Measurements from ENCODE around the gene ARHGAP15.

ARHGAP15 gene

DNA sequence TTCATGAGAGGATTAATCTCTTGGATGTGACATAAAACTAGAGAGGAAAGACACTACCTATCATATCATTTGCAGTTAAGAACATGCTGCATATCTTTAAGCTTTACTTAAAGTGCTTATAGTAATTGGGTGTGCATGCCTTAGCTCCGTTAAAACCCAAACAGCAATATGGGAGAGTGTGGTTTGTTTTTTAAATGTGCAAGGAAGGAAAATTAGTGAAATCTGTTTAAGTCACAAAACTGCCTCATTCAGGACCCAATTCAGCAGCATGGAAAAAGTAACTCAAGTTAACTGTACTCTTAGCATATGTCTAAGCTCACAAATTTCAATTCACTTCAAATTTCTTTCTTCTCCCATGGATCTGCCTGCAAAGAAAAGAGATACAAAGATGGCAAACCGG lies 182.2 kb downstream of the ARHGAP15 start:
- Histone ChIP-seq H3K27ac (replicated peaks) (no peak overlapping the region), H3K27me3 (ENCODE audit: insufficient read depth, poor library complexity, severe bottlenecking) (no peaks in the 10 kb centered on the region), H3K4me3 (replicated peaks; ENCODE audit: insufficient read depth, low read length) (no peak overlapping the region)
- TF ChIP-seq SPI1 (IDR thresholded peaks at IDR 0.05; ENCODE audit: borderline replicate concordance, low read depth) (no peak), POLR2AphosphoS5 (IDR thresholded peaks at IDR 0.05; ENCODE audit: low read depth) (no peak), GABPA (IDR thresholded peaks at IDR 0.05; ENCODE audit: low read depth) (no peak)
- TF ChIP-seq, protein P1, sequence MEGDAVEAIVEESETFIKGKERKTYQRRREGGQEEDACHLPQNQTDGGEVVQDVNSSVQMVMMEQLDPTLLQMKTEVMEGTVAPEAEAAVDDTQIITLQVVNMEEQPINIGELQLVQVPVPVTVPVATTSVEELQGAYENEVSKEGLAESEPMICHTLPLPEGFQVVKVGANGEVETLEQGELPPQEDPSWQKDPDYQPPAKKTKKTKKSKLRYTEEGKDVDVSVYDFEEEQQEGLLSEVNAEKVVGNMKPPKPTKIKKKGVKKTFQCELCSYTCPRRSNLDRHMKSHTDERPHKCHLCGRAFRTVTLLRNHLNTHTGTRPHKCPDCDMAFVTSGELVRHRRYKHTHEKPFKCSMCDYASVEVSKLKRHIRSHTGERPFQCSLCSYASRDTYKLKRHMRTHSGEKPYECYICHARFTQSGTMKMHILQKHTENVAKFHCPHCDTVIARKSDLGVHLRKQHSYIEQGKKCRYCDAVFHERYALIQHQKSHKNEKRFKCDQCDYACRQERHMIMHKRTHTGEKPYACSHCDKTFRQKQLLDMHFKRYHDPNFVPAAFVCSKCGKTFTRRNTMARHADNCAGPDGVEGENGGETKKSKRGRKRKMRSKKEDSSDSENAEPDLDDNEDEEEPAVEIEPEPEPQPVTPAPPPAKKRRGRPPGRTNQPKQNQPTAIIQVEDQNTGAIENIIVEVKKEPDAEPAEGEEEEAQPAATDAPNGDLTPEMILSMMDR (IDR thresholded peaks at IDR 0.05; ENCODE audit: insufficient read depth, low read length), result no peak
- TF ChIP-seq, protein P2, sequence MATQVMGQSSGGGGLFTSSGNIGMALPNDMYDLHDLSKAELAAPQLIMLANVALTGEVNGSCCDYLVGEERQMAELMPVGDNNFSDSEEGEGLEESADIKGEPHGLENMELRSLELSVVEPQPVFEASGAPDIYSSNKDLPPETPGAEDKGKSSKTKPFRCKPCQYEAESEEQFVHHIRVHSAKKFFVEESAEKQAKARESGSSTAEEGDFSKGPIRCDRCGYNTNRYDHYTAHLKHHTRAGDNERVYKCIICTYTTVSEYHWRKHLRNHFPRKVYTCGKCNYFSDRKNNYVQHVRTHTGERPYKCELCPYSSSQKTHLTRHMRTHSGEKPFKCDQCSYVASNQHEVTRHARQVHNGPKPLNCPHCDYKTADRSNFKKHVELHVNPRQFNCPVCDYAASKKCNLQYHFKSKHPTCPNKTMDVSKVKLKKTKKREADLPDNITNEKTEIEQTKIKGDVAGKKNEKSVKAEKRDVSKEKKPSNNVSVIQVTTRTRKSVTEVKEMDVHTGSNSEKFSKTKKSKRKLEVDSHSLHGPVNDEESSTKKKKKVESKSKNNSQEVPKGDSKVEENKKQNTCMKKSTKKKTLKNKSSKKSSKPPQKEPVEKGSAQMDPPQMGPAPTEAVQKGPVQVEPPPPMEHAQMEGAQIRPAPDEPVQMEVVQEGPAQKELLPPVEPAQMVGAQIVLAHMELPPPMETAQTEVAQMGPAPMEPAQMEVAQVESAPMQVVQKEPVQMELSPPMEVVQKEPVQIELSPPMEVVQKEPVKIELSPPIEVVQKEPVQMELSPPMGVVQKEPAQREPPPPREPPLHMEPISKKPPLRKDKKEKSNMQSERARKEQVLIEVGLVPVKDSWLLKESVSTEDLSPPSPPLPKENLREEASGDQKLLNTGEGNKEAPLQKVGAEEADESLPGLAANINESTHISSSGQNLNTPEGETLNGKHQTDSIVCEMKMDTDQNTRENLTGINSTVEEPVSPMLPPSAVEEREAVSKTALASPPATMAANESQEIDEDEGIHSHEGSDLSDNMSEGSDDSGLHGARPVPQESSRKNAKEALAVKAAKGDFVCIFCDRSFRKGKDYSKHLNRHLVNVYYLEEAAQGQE (IDR thresholded peaks at IDR 0.05; ENCODE audit: insufficient replicate concordance, low read depth), result no peak
- no peak for DNase-seq (ENCODE audit: low read depth in 1 of 2, low spot score in 1 of 2)

DNA sequence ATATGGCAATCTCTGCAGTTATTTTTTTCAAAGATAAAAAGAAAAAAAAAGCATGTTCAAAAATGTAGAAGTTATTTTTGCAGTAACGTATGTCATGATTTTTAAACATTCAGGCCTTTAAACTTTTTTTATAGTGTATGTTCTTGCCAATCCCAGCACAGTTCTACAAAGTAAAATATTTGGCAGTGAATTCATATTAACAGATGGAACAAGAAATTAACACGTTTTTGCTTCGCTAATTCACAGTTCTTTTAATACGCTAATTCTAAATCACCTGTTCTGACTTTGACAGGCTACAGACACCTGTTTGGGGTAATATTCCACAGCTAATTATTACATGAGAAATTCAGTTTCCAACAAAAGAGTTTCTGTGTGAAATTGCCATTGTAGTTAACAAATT lies 183.2 kb downstream of the ARHGAP15 start:
- Histone ChIP-seq H3K4me3 (replicated peaks; ENCODE audit: insufficient read depth, low read length) (no peak overlapping the region), H3K27ac (replicated peaks) (no peak overlapping the region), H3K27me3 (ENCODE audit: insufficient read depth, poor library complexity, severe bottlenecking) (no peaks in the 10 kb centered on the region)
- no peak for DNase-seq (ENCODE audit: low read depth in 1 of 2, low spot score in 1 of 2)
- no peak for TF ChIP-seq GABPA (IDR thresholded peaks at IDR 0.05; ENCODE audit: low read depth)
- TF ChIP-seq, protein P1 (IDR thresholded peaks at IDR 0.05; ENCODE audit: insufficient read depth, low read length), result no peak
- no peak for TF ChIP-seq POLR2AphosphoS5 (IDR thresholded peaks at IDR 0.05; ENCODE audit: low read depth)
- no peak for TF ChIP-seq SPI1 (IDR thresholded peaks at IDR 0.05; ENCODE audit: borderline replicate concordance, low read depth)
- TF ChIP-seq, protein P2 (IDR thresholded peaks at IDR 0.05; ENCODE audit: insufficient replicate concordance, low read depth), result no peak

DNA sequence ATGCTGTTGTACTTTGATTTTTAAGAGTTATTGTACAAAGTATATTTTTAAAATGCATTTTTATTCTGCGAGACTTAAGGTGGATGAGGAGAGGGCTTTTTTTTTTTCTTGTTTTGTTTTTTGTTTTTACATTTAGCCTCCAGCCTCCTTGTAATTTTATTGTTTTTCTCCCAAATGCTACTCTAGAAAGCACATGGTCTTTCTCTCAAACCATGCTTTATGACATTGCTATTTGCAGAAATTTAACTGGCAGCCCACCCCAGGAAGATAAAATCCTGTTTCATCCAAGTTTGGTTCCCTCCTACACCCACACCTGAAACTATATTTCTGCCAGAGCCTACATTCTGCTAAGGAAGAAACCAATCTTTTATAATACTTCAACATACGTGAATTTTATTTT lies 184.6 kb downstream of the ARHGAP15 start:
- H3K4me3 ChIP-seq (replicated peaks; ENCODE audit: insufficient read depth, low read length), result no peak overlapping the region
- no peak overlapping the region for H3K27ac ChIP-seq (replicated peaks)
- H3K27me3 ChIP-seq (ENCODE audit: insufficient read depth, poor library complexity, severe bottlenecking), result no peaks in the 10 kb centered on the region
- no peak for DNase-seq (ENCODE audit: low read depth in 1 of 2, low spot score in 1 of 2)
- no peak for TF ChIP-seq SPI1 (IDR thresholded peaks at IDR 0.05; ENCODE audit: borderline replicate concordance, low read depth)
- TF ChIP-seq GABPA (IDR thresholded peaks at IDR 0.05; ENCODE audit: low read depth), result no peak
- no peak for TF ChIP-seq POLR2AphosphoS5 (IDR thresholded peaks at IDR 0.05; ENCODE audit: low read depth)
- TF ChIP-seq, protein P2 (IDR thresholded peaks at IDR 0.05; ENCODE audit: insufficient replicate concordance, low read depth), result no peak
- TF ChIP-seq, protein P1 (IDR thresholded peaks at IDR 0.05; ENCODE audit: insufficient read depth, low read length), result no peak

Data from HL-60 (cell line).